NCI-H524 treated with DMSO at 0.1 percent for 48 hours (cell line): Measurements from ENCODE around the gene SSX2IP.
"Not testable (repeated sequence)": the region's sequence is repeated elsewhere in the genome, so short reads cannot be mapped to it uniquely, and the experiment has no call there.

ENCODE experiments used
- DNase-seq: peaks from one replicate; lab custom pipeline; 2025; lab: John Stamatoyannopoulos, UW

Gene SSX2IP

DNA sequence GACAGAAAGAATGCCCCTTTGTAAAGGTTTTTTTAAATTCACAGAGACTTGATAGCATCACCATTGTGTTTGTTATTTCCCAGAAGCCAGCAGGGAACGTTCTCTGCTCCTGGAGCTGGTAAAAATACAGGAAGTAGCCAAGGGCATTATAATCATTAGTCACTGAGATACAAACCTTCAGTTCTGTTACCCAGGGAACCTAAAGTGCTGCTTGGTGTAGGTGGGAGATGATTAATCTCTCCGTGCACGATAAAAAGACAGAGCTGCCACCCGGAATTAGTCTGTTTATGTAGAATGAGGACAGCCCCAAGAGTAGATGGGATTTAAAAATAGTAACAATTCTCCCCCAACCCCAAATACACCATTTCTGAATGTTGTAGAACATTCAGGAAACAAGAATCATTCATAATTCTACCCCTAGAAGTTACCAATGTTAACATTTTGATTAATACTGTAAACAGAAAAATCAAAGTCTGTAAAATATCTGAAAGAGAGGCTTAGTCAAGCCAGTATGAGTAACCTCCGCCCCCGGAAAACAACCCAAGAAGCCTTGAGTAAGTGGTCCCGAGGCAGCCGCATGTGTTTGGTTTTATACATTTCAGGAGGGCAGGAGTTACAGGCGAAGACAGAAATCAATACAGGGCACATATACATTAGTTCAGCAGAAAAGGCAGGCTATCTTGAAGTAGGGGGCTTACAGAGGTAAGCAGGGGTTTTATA is 70.7 kb downstream of the SSX2IP start:
- DNase-seq = no peak

DNA sequence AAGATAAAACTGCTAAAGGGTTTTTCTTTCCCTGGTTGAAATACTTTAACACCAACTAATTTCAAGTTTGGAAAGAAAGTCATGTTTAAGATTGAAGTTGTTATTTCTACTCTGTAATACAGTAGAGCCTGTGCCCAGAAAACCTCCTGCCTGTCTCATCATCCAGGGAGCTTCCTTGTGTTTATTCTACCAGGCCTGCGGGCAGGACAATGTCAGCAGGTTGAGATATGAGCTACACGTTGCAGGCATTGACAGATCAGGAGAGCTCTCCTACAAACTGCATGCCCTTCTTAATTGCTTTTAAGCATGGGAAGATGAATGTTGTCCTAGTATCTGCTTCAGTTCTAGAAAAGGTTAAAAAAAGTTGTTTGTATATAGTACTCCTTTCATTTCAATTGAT is 72.9 kb downstream of the SSX2IP start:
- no peak for DNase-seq

GRCh38 chr1:84615790-84616189 is 74.5 kb downstream of the SSX2IP start:
- DNase-seq = no peak

DNA sequence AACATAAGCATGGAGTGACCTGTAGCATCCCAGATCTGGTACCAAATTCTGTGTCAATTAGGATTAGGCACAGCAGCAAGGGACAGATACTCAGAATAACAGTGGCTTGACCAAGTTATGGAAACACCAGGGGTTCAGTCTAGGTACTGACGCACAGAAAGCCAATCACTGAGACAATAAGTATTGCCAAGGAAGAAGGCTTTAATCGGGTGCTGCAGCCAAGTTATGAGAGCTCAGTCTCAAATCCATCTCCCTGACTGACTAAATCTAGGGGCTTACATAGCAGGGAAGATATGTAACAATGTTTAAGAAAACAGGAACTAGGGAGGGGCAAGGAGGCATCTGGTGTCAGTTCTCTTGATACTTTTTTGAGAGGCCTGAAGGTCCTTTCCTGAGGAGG is 76.4 kb downstream of the SSX2IP start:
- DNase-seq = no peak

DNA sequence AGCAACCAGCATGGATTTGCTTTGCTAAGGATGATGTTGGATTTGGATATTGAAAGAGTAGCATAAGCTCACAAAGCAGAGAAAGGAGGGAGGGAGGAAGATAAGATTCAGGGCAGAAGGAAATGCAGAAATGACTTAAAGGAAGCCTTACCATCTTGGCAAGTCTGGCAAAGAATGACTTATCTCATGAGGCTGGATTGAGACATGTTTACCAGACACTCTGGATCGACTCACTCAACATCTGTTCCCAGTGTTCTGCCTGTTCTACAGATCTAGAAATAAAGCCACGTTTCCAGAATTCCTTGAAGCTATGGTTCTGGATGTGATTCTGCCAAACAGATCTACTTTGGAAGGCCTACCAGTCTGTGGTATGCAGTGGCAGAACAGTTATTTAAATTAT is 77.2 kb downstream of the SSX2IP start:
- DNase-seq = no peak

DNA sequence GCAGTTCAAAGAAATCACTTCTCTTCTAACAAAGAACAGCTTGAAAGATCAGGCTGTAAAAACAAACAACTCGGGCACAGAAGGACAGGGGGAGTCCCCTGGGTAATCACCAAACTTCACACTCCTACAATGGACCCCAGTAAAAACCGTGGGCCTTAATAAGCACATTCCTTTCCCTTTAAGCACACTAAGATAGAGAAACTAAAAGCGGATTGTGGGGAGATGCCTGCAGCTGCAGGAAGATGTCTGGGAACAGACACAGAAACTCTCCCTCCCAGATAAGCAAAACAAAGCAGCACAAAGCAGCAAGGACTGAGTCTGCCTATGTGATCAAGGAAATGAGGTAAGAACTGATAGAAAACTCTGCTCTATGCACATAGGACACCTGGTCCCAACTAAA is 78.5 kb downstream of the SSX2IP start:
- DNase-seq = no peak

DNA sequence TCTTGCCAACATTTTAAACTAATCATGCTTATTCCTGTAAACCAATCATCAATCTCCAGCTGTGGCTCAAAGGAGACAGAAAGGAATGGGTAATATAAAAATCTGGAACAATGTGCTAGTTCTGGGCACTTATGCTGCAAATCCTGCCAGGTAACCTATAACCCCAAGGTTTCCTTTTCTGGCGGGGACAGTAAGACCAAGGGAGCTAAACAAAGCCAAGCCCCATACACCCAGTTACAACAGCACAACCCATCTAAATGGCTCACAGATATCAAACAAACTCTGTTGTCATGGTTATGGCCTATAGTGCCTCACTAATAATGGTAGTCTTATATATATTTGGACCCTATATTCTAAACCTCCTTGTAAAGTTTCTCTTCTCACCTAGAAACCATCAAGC is 79.2 kb downstream of the SSX2IP start:
- no peak for DNase-seq

DNA sequence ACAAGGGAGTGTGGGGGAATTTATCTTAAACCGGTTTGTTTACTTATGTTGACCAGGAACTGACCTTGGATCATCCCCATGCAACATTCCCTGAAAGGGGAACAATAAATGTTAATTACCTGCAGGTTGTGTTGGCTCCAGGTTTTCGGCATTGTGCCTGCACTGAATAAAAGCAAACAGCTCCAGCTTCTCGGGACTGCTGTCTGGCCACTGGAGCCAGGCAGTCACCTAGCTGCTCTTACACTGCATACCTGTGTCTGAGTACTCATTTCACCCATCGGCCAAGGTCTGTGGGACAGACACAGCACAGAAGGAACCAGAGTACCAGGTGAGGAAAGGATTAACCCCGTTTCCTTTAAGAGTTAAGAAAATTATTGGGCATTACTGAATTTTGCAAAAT is 83.3 kb downstream of the SSX2IP start:
- DNase-seq = no peak

DNA sequence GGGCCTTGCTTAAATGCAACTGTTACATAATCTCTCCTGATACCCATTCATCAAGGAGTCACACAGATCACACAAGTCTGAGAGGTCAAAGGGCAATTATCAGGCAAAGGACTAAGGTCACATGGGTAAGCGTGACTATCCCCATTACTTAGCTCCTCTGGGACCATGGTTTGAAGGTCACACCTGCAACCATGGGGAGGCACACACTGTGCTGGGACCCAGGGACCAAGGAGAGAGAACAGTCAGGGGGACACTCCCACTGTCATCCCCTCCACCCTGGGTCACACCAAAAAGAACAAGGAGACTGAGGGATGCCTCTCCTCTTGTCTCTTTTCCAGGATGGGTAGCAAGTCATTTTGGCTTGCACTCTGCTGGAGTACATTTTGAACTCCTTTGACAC is 85.1 kb downstream of the SSX2IP start:
- no peak for DNase-seq

- DNase-seq = peak; percentile 34
Measured at GRCh38 chr1:84603941-84604830, 86.1 kb downstream of the SSX2IP start.

DNA sequence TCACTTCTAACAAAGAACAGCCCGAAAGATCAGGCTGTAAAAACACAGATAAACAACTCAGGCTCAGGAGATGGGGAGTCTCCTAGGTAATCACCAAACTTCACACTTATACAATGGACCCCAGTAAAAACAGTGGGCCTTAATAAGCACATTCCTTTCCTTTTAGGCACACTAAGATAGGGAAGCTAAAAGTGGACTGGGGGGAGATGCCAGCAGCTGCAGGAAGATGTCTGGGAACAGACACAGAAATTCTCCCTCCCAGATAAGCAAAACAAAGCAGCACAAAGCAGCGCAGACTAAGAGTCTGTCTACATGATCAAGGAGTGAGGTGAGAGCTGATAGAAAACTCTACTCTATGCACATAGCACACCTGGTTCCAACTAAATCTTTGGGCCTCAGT is 87.0 kb downstream of the SSX2IP start:
- DNase-seq = no peak

- DNase-seq = no peak
Measured at GRCh38 chr1:84600796-84601195, 89.5 kb downstream of the SSX2IP start.

DNA sequence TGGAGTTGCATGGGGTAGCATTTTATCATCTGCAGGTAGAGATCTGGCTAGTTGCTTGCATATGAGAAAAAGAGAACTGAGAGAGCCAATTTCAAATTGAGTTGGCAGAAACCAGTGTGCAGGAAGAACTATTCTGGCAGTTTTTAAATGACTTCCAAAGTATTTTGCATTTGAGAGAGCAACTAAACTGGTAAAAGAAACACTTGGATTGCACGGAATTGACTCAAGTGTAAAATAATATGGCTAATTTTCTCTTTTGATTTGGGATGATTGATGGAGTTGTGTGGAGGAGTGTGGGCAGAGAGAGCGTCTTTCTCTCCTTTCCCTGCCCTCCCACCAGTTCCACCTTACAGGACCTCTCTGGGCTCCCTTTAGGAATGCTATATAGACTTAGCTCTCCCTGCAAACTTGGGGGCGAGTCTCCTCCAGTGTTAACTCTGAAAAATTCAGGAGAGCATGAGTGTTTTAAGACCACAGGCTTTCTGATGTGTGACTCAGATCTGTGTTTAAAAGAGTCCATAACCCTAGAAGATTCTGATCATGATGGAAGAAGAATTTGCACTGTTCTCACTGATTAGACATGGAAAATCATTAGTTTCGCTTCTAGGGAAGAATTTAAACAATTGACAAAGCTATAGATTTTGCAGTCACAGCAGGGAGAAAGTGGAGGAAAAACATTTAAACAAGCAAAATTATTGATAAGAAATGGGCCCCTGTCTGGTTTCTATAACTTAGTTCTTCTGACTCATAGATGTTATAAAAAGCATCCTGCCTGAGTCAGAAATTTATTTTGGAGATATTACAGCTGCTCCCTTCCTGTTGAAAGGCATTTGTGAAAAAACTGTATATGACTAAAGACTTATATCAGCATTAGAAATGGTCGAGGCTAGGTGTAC is 91.2 kb downstream of the SSX2IP start:
- no peak for DNase-seq

DNA sequence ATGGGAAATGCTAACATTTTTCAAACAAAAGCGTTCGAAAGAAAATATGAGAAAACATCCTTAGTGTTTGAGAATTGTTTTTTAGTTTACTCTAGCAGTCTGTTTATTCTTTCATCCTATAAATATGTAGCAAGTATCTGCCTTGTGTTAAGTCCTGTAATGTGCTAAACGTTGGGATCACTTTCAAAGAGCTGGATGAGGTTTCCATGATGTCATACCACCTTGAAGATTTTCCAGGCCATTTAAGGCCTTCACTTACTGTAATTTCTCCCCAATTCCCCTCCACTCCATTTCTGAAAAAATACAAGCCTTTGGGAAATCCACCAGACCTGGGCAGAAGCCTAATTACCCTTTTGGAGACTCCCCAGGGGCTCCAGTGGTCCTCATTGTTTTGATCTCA is 91.8 kb downstream of the SSX2IP start:
- no peak for DNase-seq

- DNase-seq = no peak
Measured at GRCh38 chr1:84597011-84597410, 93.2 kb downstream of the SSX2IP start.

DNA sequence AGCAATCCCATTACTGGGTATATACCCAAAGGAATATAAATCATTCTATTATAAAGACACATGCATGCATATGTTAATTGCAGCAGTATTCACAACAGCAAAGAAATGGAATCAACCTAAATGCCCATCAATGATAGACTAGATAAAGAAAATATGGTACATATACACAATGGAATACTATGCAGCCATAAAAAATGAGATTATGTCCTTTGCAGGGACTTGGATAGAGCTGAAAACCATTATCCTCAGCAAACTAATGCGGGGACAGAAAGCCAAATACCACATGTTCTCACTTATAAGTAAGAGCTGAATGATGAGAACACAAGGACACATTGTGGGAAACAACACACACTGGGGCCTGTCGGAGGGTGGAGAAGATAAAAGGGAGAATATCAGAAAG is 95.3 kb downstream of the SSX2IP start:
- DNase-seq = not testable (repeated sequence)
